GM13977 (cell line): Measurements from ENCODE around the gene KATNBL1.

Source experiments
- DNase-seq: peaks from one replicate; pipeline ENCODE4 v3.0.0; 2012; ENCODE audit warnings: low spot score
- in situ Hi-C: fragments of 300-500 bp; cut with MboI; formaldehyde crosslinking; loops from one replicate; pipeline ENCODE4 v1.12.0; 2022; ENCODE audit warnings: low sequenced_read_pairs, low pct_unique_long_range_greater_than_20kb, mixed read lengths, inconsistent platforms; ENCODE audit not compliant: unreplicated experiment
- TF ChIP-seq, protein P1 (sequence below): IDR thresholded peaks from 2 replicates; pipeline ENCODE4 v1.5.1; 2012; ENCODE audit warnings: mild to moderate bottlenecking, control low read depth; ENCODE audit not compliant: insufficient read depth; ENCODE audit errors: extremely low read depth, missing control alignments

Gene KATNBL1

DNA sequence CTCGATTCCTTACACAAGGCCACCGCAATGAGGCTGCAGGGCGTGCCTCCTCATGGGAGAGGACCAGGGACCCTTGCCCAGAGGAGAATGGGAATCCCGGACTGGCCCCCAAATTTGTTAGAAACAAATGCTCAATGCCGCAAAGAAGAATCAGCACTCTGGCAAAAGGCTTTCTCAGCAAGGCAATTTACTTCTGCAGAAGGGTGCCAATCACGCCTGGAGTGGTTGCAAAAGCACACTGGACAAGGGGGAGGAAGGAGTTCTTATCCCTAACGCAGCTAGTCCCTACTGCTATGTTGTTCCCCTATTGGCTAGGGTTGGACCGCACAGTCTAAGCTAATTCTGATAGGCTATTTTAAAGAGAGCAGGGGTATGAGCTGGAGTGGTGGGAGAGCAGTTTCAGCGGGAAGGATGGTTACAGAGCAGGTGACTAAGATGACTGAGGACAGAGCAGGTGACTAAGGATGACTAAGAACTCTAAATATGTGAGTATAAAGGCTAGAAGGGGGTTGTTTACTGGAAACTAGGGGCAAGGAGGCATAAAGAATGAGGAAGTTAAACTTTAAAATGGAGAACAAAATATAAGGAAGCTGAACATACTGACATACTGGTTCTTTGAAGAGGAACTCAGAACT is 48.5 kb downstream of the KATNBL1 start:
- in situ Hi-C loops: no loop called here
- TF ChIP-seq, protein P1, sequence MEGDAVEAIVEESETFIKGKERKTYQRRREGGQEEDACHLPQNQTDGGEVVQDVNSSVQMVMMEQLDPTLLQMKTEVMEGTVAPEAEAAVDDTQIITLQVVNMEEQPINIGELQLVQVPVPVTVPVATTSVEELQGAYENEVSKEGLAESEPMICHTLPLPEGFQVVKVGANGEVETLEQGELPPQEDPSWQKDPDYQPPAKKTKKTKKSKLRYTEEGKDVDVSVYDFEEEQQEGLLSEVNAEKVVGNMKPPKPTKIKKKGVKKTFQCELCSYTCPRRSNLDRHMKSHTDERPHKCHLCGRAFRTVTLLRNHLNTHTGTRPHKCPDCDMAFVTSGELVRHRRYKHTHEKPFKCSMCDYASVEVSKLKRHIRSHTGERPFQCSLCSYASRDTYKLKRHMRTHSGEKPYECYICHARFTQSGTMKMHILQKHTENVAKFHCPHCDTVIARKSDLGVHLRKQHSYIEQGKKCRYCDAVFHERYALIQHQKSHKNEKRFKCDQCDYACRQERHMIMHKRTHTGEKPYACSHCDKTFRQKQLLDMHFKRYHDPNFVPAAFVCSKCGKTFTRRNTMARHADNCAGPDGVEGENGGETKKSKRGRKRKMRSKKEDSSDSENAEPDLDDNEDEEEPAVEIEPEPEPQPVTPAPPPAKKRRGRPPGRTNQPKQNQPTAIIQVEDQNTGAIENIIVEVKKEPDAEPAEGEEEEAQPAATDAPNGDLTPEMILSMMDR: no peak
- no peak for DNase-seq

DNA sequence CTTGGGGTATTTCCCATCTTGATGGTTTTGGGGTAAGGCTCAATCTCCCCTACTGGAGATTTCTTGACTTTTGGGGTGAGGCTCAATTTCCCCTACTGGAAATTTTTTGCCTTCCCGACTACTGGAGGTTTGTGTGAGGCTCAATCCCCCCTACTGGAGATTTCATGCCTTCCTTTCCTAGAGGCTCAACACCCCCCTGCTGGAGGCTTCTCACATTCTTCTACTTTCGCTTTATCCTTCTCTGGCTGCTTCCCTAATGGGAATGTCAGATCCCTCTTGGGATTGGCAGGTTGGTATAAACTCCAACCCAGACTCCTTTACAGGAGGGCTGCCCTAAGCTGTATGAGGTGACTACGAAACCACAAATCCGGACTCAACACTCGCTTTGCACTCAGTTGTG is 49.2 kb downstream of the KATNBL1 start:
- DNase-seq: no peak
- in situ Hi-C loops: no loop called here
- TF ChIP-seq, protein P1: no peak

DNA sequence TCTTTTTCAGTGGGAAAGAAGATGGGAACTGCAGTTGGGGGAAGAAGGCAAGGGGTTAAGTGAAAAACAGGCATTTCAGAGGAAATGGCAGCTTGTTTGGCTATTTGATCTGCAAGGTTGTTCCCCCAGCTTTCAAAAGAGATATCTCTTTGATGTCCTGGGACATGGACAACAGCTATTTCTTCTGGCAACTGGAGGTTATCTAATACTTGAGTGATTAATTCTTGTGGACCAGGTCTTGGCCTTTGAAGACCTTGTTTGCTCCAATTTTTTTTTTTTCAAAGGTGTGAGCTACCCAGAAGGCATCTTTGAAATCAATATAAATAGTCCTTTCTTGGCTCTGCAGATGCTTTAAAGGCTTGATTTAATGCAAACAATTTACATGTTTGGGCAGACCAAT is 51.5 kb downstream of the KATNBL1 start:
- in situ Hi-C loops: no loop called here
- TF ChIP-seq, protein P1: no peak
- no peak for DNase-seq

DNA sequence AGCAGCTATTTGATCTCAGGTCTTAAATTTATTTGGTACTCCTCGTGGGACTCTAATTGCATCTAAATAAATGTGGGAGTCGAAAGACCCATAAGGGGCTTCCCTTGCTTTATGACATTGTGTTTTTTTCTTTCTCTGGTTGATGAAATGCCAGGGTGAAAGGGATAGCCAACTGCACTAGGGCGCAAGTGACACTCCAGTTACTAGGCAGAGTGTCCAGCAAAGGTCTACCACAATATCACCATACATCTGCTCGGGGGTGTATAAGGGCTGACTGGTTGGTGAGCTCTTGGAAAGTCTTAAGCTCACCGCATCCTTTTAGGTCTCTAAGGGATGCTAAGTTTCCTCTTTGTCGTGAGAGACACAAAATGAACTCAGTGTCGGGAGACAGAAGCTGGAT is 54.0 kb downstream of the KATNBL1 start:
- TF ChIP-seq, protein P1: no peak
- DNase-seq: no peak
- in situ Hi-C loops: no loop called here

DNA sequence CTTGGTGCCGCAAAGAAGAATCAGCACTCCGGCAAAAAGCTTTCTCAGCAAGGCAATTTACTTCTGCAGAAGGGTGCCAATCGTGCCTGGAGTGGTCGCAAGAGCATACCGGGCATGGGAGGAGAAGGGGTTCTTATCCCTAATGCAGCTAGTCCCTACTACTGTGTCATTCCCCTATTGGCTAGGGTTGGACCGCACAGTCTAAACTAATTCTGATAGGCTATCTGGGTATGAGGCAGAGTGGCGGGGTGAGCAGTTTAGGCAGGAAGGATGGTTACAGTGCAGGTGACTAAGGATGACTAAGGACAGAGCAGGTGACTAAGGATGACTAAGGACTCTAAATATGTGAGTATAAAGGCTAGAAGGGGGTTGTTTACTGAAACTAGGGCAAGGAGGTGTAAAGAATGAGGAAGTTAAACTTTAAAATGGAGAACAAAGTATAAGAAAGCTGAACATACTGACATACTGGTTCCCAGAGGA is 55.1 kb downstream of the KATNBL1 start:
- in situ Hi-C loops: no loop called here
- no peak for DNase-seq
- TF ChIP-seq, protein P1: no peak

DNA sequence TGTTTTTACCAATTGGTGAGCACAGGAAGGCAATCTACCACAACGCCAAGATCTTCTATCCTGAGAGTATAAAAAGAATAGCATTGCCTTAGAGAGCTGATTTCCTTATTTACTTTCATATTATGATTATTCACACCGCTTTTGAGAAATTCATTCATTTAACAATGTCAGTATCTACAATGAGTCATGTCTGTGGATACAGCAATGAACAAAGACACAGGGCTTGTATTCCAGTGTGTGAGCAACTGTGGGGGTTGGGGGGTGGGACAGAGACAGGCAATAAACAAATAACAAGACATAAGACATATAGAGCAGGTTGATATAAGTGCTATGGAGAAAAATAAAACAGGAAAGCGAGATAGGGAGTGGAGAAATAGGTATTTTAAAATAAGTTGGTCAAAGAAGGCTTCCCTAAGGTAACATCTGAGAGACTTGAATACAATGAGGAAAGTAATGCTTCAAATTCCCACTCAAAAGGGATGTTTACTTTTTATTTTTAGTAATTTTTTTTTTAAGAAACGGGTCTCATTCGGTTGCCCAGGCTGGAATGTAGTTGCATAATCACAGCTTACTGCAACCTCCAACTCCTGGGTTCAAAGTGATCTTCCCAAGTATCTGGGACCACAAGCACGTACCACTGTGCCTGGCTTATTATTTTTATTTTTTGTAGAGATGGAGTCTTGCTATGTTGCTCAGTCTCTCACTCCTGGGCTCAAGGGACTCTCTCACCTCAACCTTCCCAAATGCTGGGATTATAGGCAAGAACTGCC is 62.3 kb downstream of the KATNBL1 start:
- no peak for DNase-seq
- TF ChIP-seq, protein P1: no peak
- in situ Hi-C loops: no loop called here
